B cell (primary cell): Measurements from ENCODE around the gene CTNNA3. TPM values are rescaled to one million over a fixed set of nuclear protein-coding genes. Genes with fewer than 3 reads are reported as not detected.

ENCODE experiments used
- ATAC-seq: fragments of 200-7000 bp; cut with Tn5 transposase; one replicate; pipeline ENCODE4 v1.10.0; 2021; ENCODE audit warnings: low read depth, mild to moderate bottlenecking, moderate number of reproducible peaks, moderate library complexity
- CTCF ChIA-PET: fragments of 350-600 bp; sonication (Branson Sonifier 250); formaldehyde crosslinking; loops from one replicate; lab custom pipeline; 2021; ENCODE audit warnings: antibody characterized with exemption, inconsistent platforms; lab: Charles Lee
- POLR2A ChIA-PET: fragments of 350-600 bp; sonication (Branson Sonifier 250); formaldehyde crosslinking; loops from one replicate; lab custom pipeline; 2021; ENCODE audit warnings: antibody characterized with exemption; lab: Charles Lee
- DNase-seq: peaks from one replicate; pipeline ENCODE4 v3.0.0; 2013
- H2AFZ ChIP-seq: 2 replicates; pipeline ENCODE4 v1.6.1; 2012; ENCODE audit warnings: mild to moderate bottlenecking, low read depth, low read length; ENCODE audit not compliant: insufficient read depth, poor library complexity, severe bottlenecking
- H3K27ac ChIP-seq, 2 donors: 1 replicate in 1 of 2; 2 replicates in 1 of 2; pipeline ENCODE4 v1.5.1; 2012 to 2013; ENCODE audit warnings: low read length in 2 of 2, mild to moderate bottlenecking in 2 of 2, moderate library complexity in 1 of 2
- H3K27me3 ChIP-seq, 4 experiments: fragments of 200-600 bp in 1 of 4; sonication (generic) in 1 of 4; replicated peaks in 1 of 4; 1 replicate in 2 of 4; 2 replicates in 2 of 4; pipeline versions ENCODE4 v1.6.1 to v1.7.0; 2013 to 2016; ENCODE audit warnings: low read length in 3 of 4, mild to moderate bottlenecking in 2 of 4, mixed read lengths in 1 of 4, moderate library complexity in 1 of 4; ENCODE audit not compliant: insufficient read depth in 4 of 4, control insufficient read depth in 3 of 4; ENCODE audit errors: control extremely low read depth in 1 of 4
- H3K36me3 ChIP-seq, 2 experiments: replicated peaks in 1 of 2; 1 replicate in 1 of 2; 2 replicates in 1 of 2; pipeline versions ENCODE4 v1.6.1 to v1.7.1; 2013; ENCODE audit warnings: low read length in 1 of 2; ENCODE audit not compliant: insufficient read depth in 2 of 2, control insufficient read depth in 1 of 2; ENCODE audit errors: control extremely low read depth in 1 of 2, extremely low read depth in 1 of 2
- H3K4me1 ChIP-seq, 2 donors: fragments of 200-600 bp in 1 of 2; sonication (generic) in 1 of 2; 1 replicate in 1 of 2; 2 replicates in 1 of 2; pipeline versions ENCODE4 v1.5.1 to v1.6.1; 2013 to 2017; ENCODE audit warnings: low read length in 2 of 2; ENCODE audit not compliant: control insufficient read depth in 2 of 2, insufficient read depth in 2 of 2
- H3K4me2 ChIP-seq: replicated peaks from 2 replicates; pipeline ENCODE3; 2012; ENCODE audit warnings: mild to moderate bottlenecking, low read depth, low read length; ENCODE audit not compliant: poor library complexity, severe bottlenecking
- H3K4me3 ChIP-seq, 5 experiments: fragments of 200-600 bp in 1 of 5; sonication (generic) in 1 of 5; 1 replicate in 3 of 5; 2 replicates in 2 of 5; pipeline versions ENCODE4 v1.5.1 to v1.7.0; 2011 to 2016; ENCODE audit warnings: low read length in 4 of 5, mild to moderate bottlenecking in 4 of 5, low read depth in 2 of 5, control low read depth in 1 of 5, moderate library complexity in 1 of 5; ENCODE audit not compliant: insufficient read depth in 1 of 5; ENCODE audit errors: control extremely low read depth in 1 of 5, extremely low read depth in 1 of 5
- H3K79me2 ChIP-seq: fragments of 200-600 bp; sonication (generic); one replicate; pipeline ENCODE4 v1.6.0; 2016; ENCODE audit warnings: low read length; ENCODE audit not compliant: control insufficient read depth, insufficient read depth
- H3K9ac ChIP-seq: fragments of 200-600 bp; sonication (generic); 2 replicates; pipeline ENCODE4 v1.6.1; 2017; ENCODE audit warnings: mild to moderate bottlenecking, low read length, moderate library complexity
- H3K9me3 ChIP-seq, 3 donors: one replicate each; pipeline versions ENCODE4 v1.6.1 to v1.7.1; 2013; ENCODE audit warnings: low read length in 2 of 3; ENCODE audit not compliant: control insufficient read depth in 2 of 3, insufficient read depth in 1 of 3; ENCODE audit errors: control extremely low read depth in 1 of 3
- H4K20me1 ChIP-seq: 2 replicates; pipeline ENCODE4 v1.6.0; 2012; ENCODE audit warnings: mild to moderate bottlenecking, low read length; ENCODE audit not compliant: insufficient read depth, control insufficient read depth, poor library complexity, severe bottlenecking
- H3K27ac Mint-ChIP-seq: one replicate; pipeline ENCODE4 v1.8.0; 2021; ENCODE audit warnings: mixed read lengths
- H3K27me3 Mint-ChIP-seq: one replicate; pipeline ENCODE4 v1.8.0; 2021; ENCODE audit warnings: mixed read lengths
- H3K4me1 Mint-ChIP-seq: one replicate; pipeline ENCODE4 v1.8.0; 2021; ENCODE audit warnings: mixed read lengths
- H3K4me3 Mint-ChIP-seq: one replicate; pipeline ENCODE4 v1.8.0; 2021; ENCODE audit warnings: mixed read lengths
- H3K9me3 Mint-ChIP-seq: one replicate; pipeline ENCODE4 v1.8.0; 2022; ENCODE audit warnings: mixed read lengths; ENCODE audit not compliant: insufficient read depth
- CTCF ChIP-seq: fragments of 200-600 bp; IDR thresholded peaks from one replicate; pipeline ENCODE4 v1.8.0; 2022; ENCODE audit warnings: antibody characterized with exemption, mild to moderate bottlenecking
- EZH2 ChIP-seq: IDR thresholded peaks from 2 replicates; pipeline ENCODE4 v1.6.1; 2012; ENCODE audit warnings: borderline replicate concordance, low read depth, mild to moderate bottlenecking, moderate library complexity, low read length; ENCODE audit not compliant: insufficient read depth, poor library complexity, severe bottlenecking
- WGBS: methylation state at CpG from one replicate; pipeline ENCODE4 v1.1.5; 2013; ENCODE audit warnings: missing lambda C conversion rate; ENCODE audit not compliant: insufficient coverage; 5-methylcytosine and 5-hydroxymethylcytosine counted together
- intact Hi-C: fragments of 100-400 bp; cut with micrococcal nuclease; formaldehyde crosslinking; loops from one replicate; pipeline ENCODE4 v1.10.0; 2022
- polyA plus RNA-seq: library from polyadenylated mRNA; depleted of rRNA; stranded (reverse); fragments of >200 nt; gene quantifications from 2 replicates; pipeline ENCODE4 v1.2.3, GENCODE V29; 2012
- total RNA-seq, 2 donors: library from RNA; stranded (reverse); fragments of 120-200 nt in 1 of 2; gene quantifications; 1 replicate in 1 of 2; 2 replicates in 1 of 2; pipeline versions ENCODE4 v1.2.3 to v1.2.4, GENCODE V29; 2013 to 2022

Gene CTNNA3
- total and polyA plus RNA-seq, 2 donors (not counting 1 experiment from before 2014, with no cell fraction given), result 0.01 TPM; not detected in 1

DNA sequence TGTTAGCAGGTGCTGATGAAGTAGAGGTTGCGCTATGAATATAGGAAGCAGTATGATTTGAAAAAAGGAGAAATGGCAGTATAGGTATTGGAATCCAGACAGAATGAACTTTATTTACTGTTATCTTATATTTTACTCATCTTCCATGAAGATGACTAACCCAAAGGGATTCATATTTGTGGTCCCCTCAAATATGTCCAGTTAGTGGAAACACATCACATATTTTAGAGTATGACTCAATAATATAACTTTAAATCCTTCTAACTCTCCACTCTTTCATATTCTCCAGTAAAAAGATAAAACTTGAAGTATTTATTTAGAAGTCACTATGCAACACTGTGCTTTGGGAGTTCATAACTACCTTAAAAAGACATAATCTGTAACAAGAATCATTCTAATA, 1056.6 kb downstream of the CTNNA3 start:
- Mint-ChIP-seq H3K4me1 (no peaks in the 10 kb centered on the region), H3K9me3 (no peaks in the 10 kb centered on the region), H3K4me3 (no peak overlapping the region), H3K27ac (no peak overlapping the region), H3K27me3 (no peaks in the 10 kb centered on the region)
- no CpG with 5 or more reads among the region's 1 CpG for WGBS
- Histone ChIP-seq H3K27ac (no peak overlapping the region), H4K20me1 (no peaks in the 10 kb centered on the region), H3K36me3 (no peaks in the 10 kb centered on the region), H3K4me2 (no peak overlapping the region), H3K9ac (no peak overlapping the region), H3K27me3 (no peaks in the 10 kb centered on the region), H3K4me1 (no peaks in the 10 kb centered on the region), H2AFZ (no peak overlapping the region), H3K4me3 (no peak overlapping the region), H3K79me2 (no peaks in the 10 kb centered on the region), H3K9me3 (no peaks in the 10 kb centered on the region)
- CTCF ChIA-PET, result no interaction called here
- DNase-seq (no peak), ATAC-seq (no peak)
- no peak for TF ChIP-seq EZH2
- intact Hi-C loops, result no loop called here
- POLR2A ChIA-PET, result no interaction called here

DNA sequence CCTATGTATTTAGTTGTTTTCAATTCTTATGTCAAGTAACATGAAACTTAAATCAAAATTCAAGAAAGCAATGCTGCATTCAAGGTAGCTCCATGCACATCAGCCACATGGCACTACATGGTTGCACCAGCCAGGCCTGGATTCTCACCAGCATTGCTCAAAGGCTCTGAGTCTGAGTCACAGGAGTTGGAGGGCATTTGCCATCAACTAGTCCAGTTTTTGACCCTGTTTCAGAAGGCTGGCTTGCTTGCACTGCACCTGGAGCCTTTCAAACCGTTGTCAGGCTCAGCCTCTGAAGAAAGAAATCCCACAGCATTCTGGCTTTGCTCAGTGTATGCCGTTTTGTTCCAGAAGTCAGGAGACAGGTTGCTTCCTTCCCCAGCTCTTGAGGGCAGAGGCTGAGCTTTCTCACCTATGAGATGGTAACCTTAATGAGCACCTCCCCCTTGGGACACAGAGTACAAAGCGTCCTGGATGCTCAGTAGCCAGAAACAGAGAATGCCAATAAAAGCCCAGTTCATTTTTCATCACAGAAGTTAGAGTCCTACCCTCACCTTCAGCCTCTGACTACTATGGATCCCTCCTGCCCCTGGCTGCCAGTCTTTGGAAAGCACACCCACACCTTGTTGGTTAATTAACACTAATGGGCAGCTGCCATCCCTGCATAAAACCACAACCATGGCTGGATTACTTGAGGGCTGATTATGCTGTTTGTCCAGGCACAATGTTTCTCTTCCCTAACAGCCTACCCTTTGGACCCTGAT, 1058.5 kb downstream of the CTNNA3 start:
- POLR2A ChIA-PET, result no interaction called here

More for the DNA sequence above, 1058.5 kb downstream of the CTNNA3 start:
- Histone ChIP-seq H3K27ac (no peak overlapping the region), H3K4me2 (no peak overlapping the region), H4K20me1 (no peaks in the 10 kb centered on the region), H3K4me3 (no peak overlapping the region), H3K4me1 (no peaks in the 10 kb centered on the region), H3K9me3 (no peaks in the 10 kb centered on the region), H2AFZ (no peak overlapping the region), H3K9ac (no peak overlapping the region), H3K27me3 (no peaks in the 10 kb centered on the region), H3K79me2 (no peaks in the 10 kb centered on the region), H3K36me3 (no peaks in the 10 kb centered on the region)
- H3K27ac Mint-ChIP-seq, result no peak overlapping the region
- H3K4me3 Mint-ChIP-seq, result no peak overlapping the region
- H3K4me1 Mint-ChIP-seq, result no peaks in the 10 kb centered on the region
- TF ChIP-seq CTCF, result no peak
- no peak for TF ChIP-seq EZH2
- no peak for ATAC-seq
- no peaks in the 10 kb centered on the region for H3K27me3 Mint-ChIP-seq
- DNase-seq, result no peak
- 78% methylated on average over 3 of the region's 3 CpGs for WGBS
- no peaks in the 10 kb centered on the region for H3K9me3 Mint-ChIP-seq
- intact Hi-C loops, result no loop called here
- CTCF ChIA-PET, result no interaction called here
